Subcutaneous adipose tissue (tissue), 4 donors: ENCODE measurements around the gene LIPK. TPM values are rescaled to one million over a fixed set of nuclear protein-coding genes. Genes with fewer than 3 reads are reported as not detected.

Experiments used
- CTCF ChIP-seq: fragments of 450-650 bp; IDR thresholded peaks from one replicate; pipeline ENCODE4 v1.5.1; 2016; ENCODE audit warnings: low read depth, mild to moderate bottlenecking, control low read depth, antibody characterized with exemption, moderate library complexity
- total RNA-seq, 4 donors: library from RNA; depleted of rRNA; stranded (reverse); fragments of >200 nt; gene quantifications; one replicate each; pipeline ENCODE4 v1.1.0, GENCODE V29; 2016

Gene LIPK
- total RNA-seq, 4 donors from 2014 or later, result not detected

- TF ChIP-seq CTCF, result no peak
Observed at GRCh38 chr10:88764110-88764509, 58.1 kb downstream of the LIPK start.

- TF ChIP-seq CTCF, result no peak
Observed at GRCh38 chr10:88765816-88766215, 59.8 kb downstream of the LIPK start.

- no peak for TF ChIP-seq CTCF
Observed at GRCh38 chr10:88769384-88769783, 63.3 kb downstream of the LIPK start.

- TF ChIP-seq CTCF, result no peak
Observed at GRCh38 chr10:88781206-88781605, 75.2 kb downstream of the LIPK start.

GRCh38 chr10:88782222-88782621, 76.2 kb downstream of the LIPK start:
- TF ChIP-seq CTCF, result no peak

GRCh38 chr10:88783724-88784123, 77.7 kb downstream of the LIPK start:
- no peak for TF ChIP-seq CTCF

- TF ChIP-seq CTCF, result no peak
Observed at GRCh38 chr10:88786032-88786770, 80.2 kb downstream of the LIPK start.
